Measurements from ENCODE around the gene ATP9B.

GRCh38 chr18:79336556-79337142 lies 267.5 kb downstream of the ATP9B start:
- no peak for TF ChIP-seq CTCF (conservative IDR thresholded peaks at IDR 0.05; ENCODE audit: low read depth, low read length)
- TF ChIP-seq EZH2 (IDR thresholded peaks at IDR 0.05; ENCODE audit: borderline replicate concordance, low read depth, low read length, poor library complexity, severe bottlenecking), result no peak

Data from A673 (cell line).